ENCODE data around the gene IKZF2. TPM values are rescaled to one million over a fixed set of nuclear protein-coding genes. Genes with fewer than 3 reads are reported as not detected.

IKZF2 gene
- total RNA-seq, 1 donor from 2014 or later, result 29.7 TPM

DNA sequence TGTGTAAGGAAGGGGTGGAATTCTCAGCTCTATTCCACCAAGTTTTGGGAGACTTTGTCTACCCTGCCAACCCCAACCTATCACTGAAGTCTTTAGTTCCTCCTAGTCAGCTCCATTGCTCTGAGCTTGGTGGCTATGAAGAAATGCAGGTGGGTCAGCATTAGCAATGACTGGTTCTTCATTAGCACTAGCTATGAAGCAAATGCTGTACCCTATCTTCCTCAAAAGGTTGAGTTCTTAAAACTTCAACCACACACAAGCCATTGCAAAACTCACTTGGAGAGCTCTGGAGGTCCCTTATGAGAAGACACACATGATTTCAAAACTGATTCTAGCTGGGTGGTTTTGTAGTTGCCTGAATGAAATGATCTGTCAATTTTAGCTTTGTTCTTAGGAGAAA is 193.8 kb downstream of the IKZF2 start:
- no peak overlapping the region for H2AFZ ChIP-seq (replicated peaks)
- H3K9ac ChIP-seq, result no peak overlapping the region
- TF ChIP-seq, protein P1, sequence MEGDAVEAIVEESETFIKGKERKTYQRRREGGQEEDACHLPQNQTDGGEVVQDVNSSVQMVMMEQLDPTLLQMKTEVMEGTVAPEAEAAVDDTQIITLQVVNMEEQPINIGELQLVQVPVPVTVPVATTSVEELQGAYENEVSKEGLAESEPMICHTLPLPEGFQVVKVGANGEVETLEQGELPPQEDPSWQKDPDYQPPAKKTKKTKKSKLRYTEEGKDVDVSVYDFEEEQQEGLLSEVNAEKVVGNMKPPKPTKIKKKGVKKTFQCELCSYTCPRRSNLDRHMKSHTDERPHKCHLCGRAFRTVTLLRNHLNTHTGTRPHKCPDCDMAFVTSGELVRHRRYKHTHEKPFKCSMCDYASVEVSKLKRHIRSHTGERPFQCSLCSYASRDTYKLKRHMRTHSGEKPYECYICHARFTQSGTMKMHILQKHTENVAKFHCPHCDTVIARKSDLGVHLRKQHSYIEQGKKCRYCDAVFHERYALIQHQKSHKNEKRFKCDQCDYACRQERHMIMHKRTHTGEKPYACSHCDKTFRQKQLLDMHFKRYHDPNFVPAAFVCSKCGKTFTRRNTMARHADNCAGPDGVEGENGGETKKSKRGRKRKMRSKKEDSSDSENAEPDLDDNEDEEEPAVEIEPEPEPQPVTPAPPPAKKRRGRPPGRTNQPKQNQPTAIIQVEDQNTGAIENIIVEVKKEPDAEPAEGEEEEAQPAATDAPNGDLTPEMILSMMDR (IDR thresholded peaks at IDR 0.05), result no peak
- TF ChIP-seq EZH2 (IDR thresholded peaks at IDR 0.05), result no peak
- TF ChIP-seq EZH2phosphoT487 (IDR thresholded peaks at IDR 0.05), result no peak
- peaks cover 9% of the 10 kb centered on the region for H3K4me1 ChIP-seq
- no peak overlapping the region for H3K4me3 ChIP-seq
- H3K79me2 ChIP-seq (ENCODE audit: low read depth), result no peaks in the 10 kb centered on the region
- peaks cover 5% of the 10 kb centered on the region for H3F3A ChIP-seq (ENCODE audit: low read depth)
- Mint-ChIP-seq H3K9me3 (no peaks in the 10 kb centered on the region), H3K27ac (no peak overlapping the region), H3K27me3 (ENCODE audit: insufficient read depth, low read depth) (peaks cover 6% of the 10 kb centered on the region), H3K4me3 (no peak overlapping the region), H3K4me1 (peaks cover 6% of the 10 kb centered on the region), H3K36me3 (peaks cover 3% of the 10 kb centered on the region)
- no peak overlapping the region for H3K4me2 ChIP-seq
- H4K20me1 ChIP-seq (ENCODE audit: low read depth), result no peaks in the 10 kb centered on the region
- H3K9me3 ChIP-seq (ENCODE audit: low read depth), result no peaks in the 10 kb centered on the region
- DNase-seq (ENCODE audit: low spot score), result no peak
- no peak overlapping the region for H3K27ac ChIP-seq
- H3K36me3 ChIP-seq, result no peaks in the 10 kb centered on the region
- H3K27me3 ChIP-seq, result no peaks in the 10 kb centered on the region

- H3F3A ChIP-seq (ENCODE audit: low read depth), result peaks cover 5% of the 10 kb centered on the region
- H3K4me1 ChIP-seq, result peaks cover 9% of the 10 kb centered on the region
- H3K36me3 ChIP-seq, result no peaks in the 10 kb centered on the region
- H4K20me1 ChIP-seq (ENCODE audit: low read depth), result no peaks in the 10 kb centered on the region
- no peak overlapping the region for H2AFZ ChIP-seq (replicated peaks)
- H3K79me2 ChIP-seq (ENCODE audit: low read depth), result no peaks in the 10 kb centered on the region
- H3K9ac ChIP-seq, result no peak overlapping the region
- no peaks in the 10 kb centered on the region for H3K27me3 ChIP-seq
- Mint-ChIP-seq H3K36me3 (peaks cover 3% of the 10 kb centered on the region), H3K27ac (no peak overlapping the region), H3K27me3 (ENCODE audit: insufficient read depth, low read depth) (peaks cover 6% of the 10 kb centered on the region), H3K9me3 (no peaks in the 10 kb centered on the region), H3K4me3 (no peak overlapping the region), H3K4me1 (peaks cover 6% of the 10 kb centered on the region)
- H3K4me2 ChIP-seq, result no peak overlapping the region
- no peaks in the 10 kb centered on the region for H3K9me3 ChIP-seq (ENCODE audit: low read depth)
- DNase-seq (ENCODE audit: low spot score), result no peak
- no peak overlapping the region for H3K4me3 ChIP-seq
- TF ChIP-seq EZH2 (IDR thresholded peaks at IDR 0.05), result no peak
- TF ChIP-seq, protein P1 (IDR thresholded peaks at IDR 0.05), result no peak
- TF ChIP-seq EZH2phosphoT487 (IDR thresholded peaks at IDR 0.05), result no peak
- H3K27ac ChIP-seq, result no peak overlapping the region
Observed at GRCh38 chr2:212956665-212957607, 194.5 kb downstream of the IKZF2 start.

DNA sequence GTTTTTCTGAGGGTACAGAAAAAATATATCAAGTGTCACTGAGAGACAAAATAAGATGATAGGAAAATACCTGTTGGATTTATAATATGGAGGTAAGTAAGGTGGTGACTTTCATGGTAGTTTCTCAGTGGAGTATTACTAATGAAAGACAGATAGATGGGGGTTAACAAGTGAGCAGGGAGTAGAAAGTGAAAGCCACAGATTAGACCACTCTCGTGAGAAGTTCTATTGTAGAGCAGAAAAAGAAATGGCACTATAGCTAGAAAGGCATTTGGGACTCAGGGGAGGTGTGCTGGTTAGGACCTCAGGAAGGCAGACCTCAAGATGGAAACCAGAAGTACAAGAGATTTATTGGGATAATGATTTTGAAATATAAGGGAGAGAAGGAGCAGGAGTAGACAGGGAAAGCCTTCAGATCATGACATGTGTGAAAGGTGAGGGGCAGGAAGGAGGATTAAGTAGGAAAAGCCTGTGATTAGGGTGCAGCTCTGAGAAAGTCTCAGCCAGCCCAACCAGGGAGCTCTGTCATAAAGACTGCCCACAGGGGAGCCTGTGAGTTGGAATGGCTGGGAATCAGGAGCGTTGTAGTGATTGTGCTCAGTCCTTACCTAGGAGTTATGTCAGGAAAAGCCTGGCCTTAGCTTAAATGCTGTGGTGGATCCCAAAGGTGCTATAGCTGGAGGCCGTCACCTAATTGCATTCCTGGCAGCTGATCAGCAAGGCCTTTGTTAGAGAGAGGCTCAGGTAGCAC is 198.1 kb downstream of the IKZF2 start:
- peaks cover 9% of the 10 kb centered on the region for H3K4me1 ChIP-seq
- H3K4me1 Mint-ChIP-seq, result peaks cover 6% of the 10 kb centered on the region
- H3K4me3 Mint-ChIP-seq, result no peak overlapping the region
- H3K36me3 Mint-ChIP-seq, result peaks cover 3% of the 10 kb centered on the region
- H4K20me1 ChIP-seq (ENCODE audit: low read depth), result no peaks in the 10 kb centered on the region
- H3K4me2 ChIP-seq, result no peak overlapping the region
- no peak overlapping the region for H2AFZ ChIP-seq (replicated peaks)
- peaks cover 6% of the 10 kb centered on the region for H3K27me3 Mint-ChIP-seq (ENCODE audit: insufficient read depth, low read depth)
- TF ChIP-seq EZH2 (IDR thresholded peaks at IDR 0.05) (no peak), EZH2phosphoT487 (IDR thresholded peaks at IDR 0.05) (no peak)
- TF ChIP-seq, protein P1 (IDR thresholded peaks at IDR 0.05), result no peak
- no peaks in the 10 kb centered on the region for H3K27me3 ChIP-seq
- no peaks in the 10 kb centered on the region for H3K79me2 ChIP-seq (ENCODE audit: low read depth)
- H3K9me3 Mint-ChIP-seq, result no peaks in the 10 kb centered on the region
- H3K36me3 ChIP-seq, result no peaks in the 10 kb centered on the region
- H3K27ac Mint-ChIP-seq, result no peak overlapping the region
- H3K9me3 ChIP-seq (ENCODE audit: low read depth), result no peaks in the 10 kb centered on the region
- no peak overlapping the region for H3K27ac ChIP-seq
- H3F3A ChIP-seq (ENCODE audit: low read depth), result peaks cover 5% of the 10 kb centered on the region
- DNase-seq (ENCODE audit: low spot score), result peak; percentile 49
- H3K4me3 ChIP-seq, result no peak overlapping the region
- no peak overlapping the region for H3K9ac ChIP-seq

All from neural progenitor cell (in vitro differentiated cells).